ENCODE data around the gene ZCRB1.

DNA sequence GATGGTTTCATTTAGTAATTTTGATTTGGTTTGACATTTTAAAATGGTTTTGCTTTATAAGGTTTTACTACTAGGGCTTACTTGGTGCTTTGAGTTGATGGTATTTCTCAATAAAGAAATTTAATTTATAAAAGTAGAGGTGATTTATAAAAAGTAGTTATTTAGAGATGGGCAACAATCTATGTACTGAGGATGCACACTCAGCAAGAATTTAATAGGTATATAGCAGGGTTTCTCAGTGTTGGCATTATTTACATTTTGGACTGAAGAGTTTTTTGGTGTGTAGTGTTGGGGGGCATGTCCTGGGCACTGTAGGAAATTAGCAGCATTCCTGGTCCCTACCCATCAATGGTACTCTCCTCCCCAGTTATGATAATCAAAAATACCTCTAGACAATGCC lies 47.8 kb upstream of the ZCRB1 start:
- TF ChIP-seq POLR2AphosphoS5 (IDR thresholded peaks at IDR 0.05) (no peak), POLR2A (IDR thresholded peaks at IDR 0.05; ENCODE audit: low read depth) (no peak), EP300 (IDR thresholded peaks at IDR 0.05) (no peak)
- TF ChIP-seq, protein P1, sequence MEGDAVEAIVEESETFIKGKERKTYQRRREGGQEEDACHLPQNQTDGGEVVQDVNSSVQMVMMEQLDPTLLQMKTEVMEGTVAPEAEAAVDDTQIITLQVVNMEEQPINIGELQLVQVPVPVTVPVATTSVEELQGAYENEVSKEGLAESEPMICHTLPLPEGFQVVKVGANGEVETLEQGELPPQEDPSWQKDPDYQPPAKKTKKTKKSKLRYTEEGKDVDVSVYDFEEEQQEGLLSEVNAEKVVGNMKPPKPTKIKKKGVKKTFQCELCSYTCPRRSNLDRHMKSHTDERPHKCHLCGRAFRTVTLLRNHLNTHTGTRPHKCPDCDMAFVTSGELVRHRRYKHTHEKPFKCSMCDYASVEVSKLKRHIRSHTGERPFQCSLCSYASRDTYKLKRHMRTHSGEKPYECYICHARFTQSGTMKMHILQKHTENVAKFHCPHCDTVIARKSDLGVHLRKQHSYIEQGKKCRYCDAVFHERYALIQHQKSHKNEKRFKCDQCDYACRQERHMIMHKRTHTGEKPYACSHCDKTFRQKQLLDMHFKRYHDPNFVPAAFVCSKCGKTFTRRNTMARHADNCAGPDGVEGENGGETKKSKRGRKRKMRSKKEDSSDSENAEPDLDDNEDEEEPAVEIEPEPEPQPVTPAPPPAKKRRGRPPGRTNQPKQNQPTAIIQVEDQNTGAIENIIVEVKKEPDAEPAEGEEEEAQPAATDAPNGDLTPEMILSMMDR (IDR thresholded peaks at IDR 0.05), result no peak

Data from esophagus muscularis mucosa (tissue), 4 donors.